Measurements from ENCODE around the gene C19orf53.

GRCh38 chr19:13765395-13766094 is 8.7 kb upstream of the C19orf53 start:
- TF ChIP-seq, protein P1, sequence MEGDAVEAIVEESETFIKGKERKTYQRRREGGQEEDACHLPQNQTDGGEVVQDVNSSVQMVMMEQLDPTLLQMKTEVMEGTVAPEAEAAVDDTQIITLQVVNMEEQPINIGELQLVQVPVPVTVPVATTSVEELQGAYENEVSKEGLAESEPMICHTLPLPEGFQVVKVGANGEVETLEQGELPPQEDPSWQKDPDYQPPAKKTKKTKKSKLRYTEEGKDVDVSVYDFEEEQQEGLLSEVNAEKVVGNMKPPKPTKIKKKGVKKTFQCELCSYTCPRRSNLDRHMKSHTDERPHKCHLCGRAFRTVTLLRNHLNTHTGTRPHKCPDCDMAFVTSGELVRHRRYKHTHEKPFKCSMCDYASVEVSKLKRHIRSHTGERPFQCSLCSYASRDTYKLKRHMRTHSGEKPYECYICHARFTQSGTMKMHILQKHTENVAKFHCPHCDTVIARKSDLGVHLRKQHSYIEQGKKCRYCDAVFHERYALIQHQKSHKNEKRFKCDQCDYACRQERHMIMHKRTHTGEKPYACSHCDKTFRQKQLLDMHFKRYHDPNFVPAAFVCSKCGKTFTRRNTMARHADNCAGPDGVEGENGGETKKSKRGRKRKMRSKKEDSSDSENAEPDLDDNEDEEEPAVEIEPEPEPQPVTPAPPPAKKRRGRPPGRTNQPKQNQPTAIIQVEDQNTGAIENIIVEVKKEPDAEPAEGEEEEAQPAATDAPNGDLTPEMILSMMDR (conservative IDR thresholded peaks at IDR 0.05 in 1 of 2, IDR thresholded peaks at IDR 0.05 in 1 of 2; ENCODE audit: low read depth in 1 of 2, low read length in 2 of 2), result no peak
- TF ChIP-seq EZH2 (IDR thresholded peaks at IDR 0.05; ENCODE audit: low read length, missing control alignments), result no peak

All from fibroblast of lung (primary cell).